H9 (cell line): ENCODE measurements around the gene ACOT11. TPM values are rescaled to one million over a fixed set of nuclear protein-coding genes. Genes with fewer than 3 reads are reported as not detected.

Source experiments
- DNase-seq: peaks from one replicate; pipeline ENCODE4 v3.0.0-alpha.2; 2017
- H2AFZ ChIP-seq: one replicate; pipeline ENCODE4 v1.6.1; 2013; ENCODE audit warnings: mild to moderate bottlenecking, low read length, control low read depth, moderate library complexity
- H2AK5ac ChIP-seq: 2 replicates; pipeline ENCODE4 v1.6.1; 2013; ENCODE audit warnings: low read length, control low read depth, mixed read lengths; ENCODE audit not compliant: insufficient read length
- H2BK120ac ChIP-seq: one replicate; pipeline ENCODE4 v1.6.1; 2013; ENCODE audit warnings: low read depth, mild to moderate bottlenecking, low read length, control low read depth, inconsistent platforms; ENCODE audit not compliant: poor library complexity, severe bottlenecking
- H2BK12ac ChIP-seq: 2 replicates; pipeline ENCODE4 v1.6.1; 2013; ENCODE audit warnings: low read length, control low read depth, mixed read lengths, low read depth; ENCODE audit not compliant: insufficient read length
- H2BK15ac ChIP-seq: 2 replicates; pipeline ENCODE4 v1.6.1; 2013; ENCODE audit warnings: low read depth, low read length, control low read depth
- H2BK20ac ChIP-seq: one replicate; pipeline ENCODE4 v1.6.1; 2013; ENCODE audit warnings: low read depth, mild to moderate bottlenecking, low read length, control low read depth, inconsistent platforms; ENCODE audit not compliant: poor library complexity, severe bottlenecking
- H2BK5ac ChIP-seq: 2 replicates; pipeline ENCODE4 v1.6.1; 2013; ENCODE audit warnings: low read length, control low read depth, mixed read lengths; ENCODE audit not compliant: insufficient read length
- H3K14ac ChIP-seq: 2 replicates; pipeline ENCODE4 v1.6.1; 2013; ENCODE audit warnings: low read length, control low read depth; ENCODE audit not compliant: insufficient read depth
- H3K18ac ChIP-seq: 2 replicates; pipeline ENCODE4 v1.6.1; 2013; ENCODE audit warnings: low read depth, mild to moderate bottlenecking, mixed read lengths, low read length, control low read depth; ENCODE audit not compliant: insufficient read length
- H3K23ac ChIP-seq: 2 replicates; pipeline ENCODE4 v1.6.1; 2013; ENCODE audit warnings: low read length, control low read depth, mixed read lengths, low read depth; ENCODE audit not compliant: insufficient read length
- H3K23me2 ChIP-seq: 2 replicates; pipeline ENCODE4 v1.6.1; 2013; ENCODE audit warnings: low read depth, mild to moderate bottlenecking, mixed read lengths, low read length, control low read depth; ENCODE audit not compliant: insufficient read length, poor library complexity, severe bottlenecking
- H3K27ac ChIP-seq: 2 replicates; pipeline ENCODE4 v1.5.1; 2013; ENCODE audit warnings: low read length, control low read depth, mixed read lengths, low read depth; ENCODE audit not compliant: insufficient read length
- H3K27me3 ChIP-seq: 2 replicates; pipeline ENCODE4 v1.6.1; 2013; ENCODE audit warnings: low read length, control low read depth, inconsistent platforms; ENCODE audit not compliant: insufficient read depth
- H3K4ac ChIP-seq: 2 replicates; pipeline ENCODE4 v1.6.1; 2013; ENCODE audit warnings: low read depth, mild to moderate bottlenecking, control low read depth, inconsistent platforms, low read length, moderate library complexity
- H3K4me1 ChIP-seq: 2 replicates; pipeline ENCODE4 v1.6.1; 2013; ENCODE audit warnings: low read length, control low read depth, inconsistent platforms; ENCODE audit not compliant: insufficient read depth
- H3K4me2 ChIP-seq: 2 replicates; pipeline ENCODE4 v1.6.1; 2013; ENCODE audit warnings: low read length, control low read depth, mixed read lengths; ENCODE audit not compliant: insufficient read length, insufficient read depth
- H3K56ac ChIP-seq: 2 replicates; pipeline ENCODE4 v1.6.1; 2013; ENCODE audit warnings: low read depth, mild to moderate bottlenecking, mixed read lengths, low read length, control low read depth; ENCODE audit not compliant: insufficient read length
- H3K79me1 ChIP-seq: 2 replicates; pipeline ENCODE4 v1.6.1; 2013; ENCODE audit warnings: low read depth, mild to moderate bottlenecking, moderate library complexity, low read length, control low read depth, inconsistent platforms; ENCODE audit not compliant: insufficient read depth, poor library complexity, severe bottlenecking
- H3K79me2 ChIP-seq: 2 replicates; pipeline ENCODE4 v1.6.1; 2013; ENCODE audit warnings: low read length, control low read depth, inconsistent platforms; ENCODE audit not compliant: insufficient read depth
- H3K9ac ChIP-seq: 2 replicates; pipeline ENCODE4 v1.6.1; 2013; ENCODE audit warnings: low read length, control low read depth, mixed read lengths; ENCODE audit not compliant: insufficient read length; ENCODE audit errors: extremely low read depth
- H3K9me3 ChIP-seq: one replicate; pipeline ENCODE4 v1.6.1; 2013; ENCODE audit warnings: low read depth, low read length, inconsistent platforms; ENCODE audit not compliant: control insufficient read depth
- H3T11ph ChIP-seq: one replicate; pipeline ENCODE4 v1.6.1; 2013; ENCODE audit warnings: mild to moderate bottlenecking, low read length, control low read depth, inconsistent platforms
- H4K20me1 ChIP-seq: one replicate; pipeline ENCODE4 v1.6.1; 2013; ENCODE audit not compliant: control insufficient read depth, insufficient read length, insufficient read depth
- H4K5ac ChIP-seq: 2 replicates; pipeline ENCODE4 v1.6.1; 2013; ENCODE audit warnings: low read depth, mild to moderate bottlenecking, mixed read lengths, low read length, control low read depth; ENCODE audit not compliant: insufficient read length
- H4K8ac ChIP-seq: replicated peaks from 2 replicates; pipeline ENCODE4 v1.6.1; 2013; ENCODE audit warnings: low read length, control low read depth, mixed read lengths, low read depth; ENCODE audit not compliant: insufficient read length
- H4K91ac ChIP-seq: 2 replicates; pipeline ENCODE4 v1.6.1; 2013; ENCODE audit warnings: low read depth, mild to moderate bottlenecking, moderate library complexity, mixed read lengths, low read length, control low read depth; ENCODE audit not compliant: insufficient read length
- H3K27ac Mint-ChIP-seq, 3 experiments: 2 replicates in 2 of 3; 3 replicates in 1 of 3; pipeline ENCODE4 v1.8.0; 2020 to 2021; ENCODE audit warnings: mixed read lengths in 3 of 3, mild to moderate bottlenecking in 1 of 3, moderate library complexity in 1 of 3
- H3K27me3 Mint-ChIP-seq: 2 replicates; pipeline ENCODE4 v1.8.0; 2021; ENCODE audit warnings: low read depth, mild to moderate bottlenecking, moderate library complexity, mixed read lengths
- H3K36me3 Mint-ChIP-seq, 3 experiments: 2 replicates in 2 of 3; 3 replicates in 1 of 3; pipeline ENCODE4 v1.8.0; 2020 to 2021; ENCODE audit warnings: low read depth in 3 of 3, mixed read lengths in 3 of 3; ENCODE audit not compliant: insufficient read depth in 1 of 3
- H3K4me1 Mint-ChIP-seq, 2 experiments: 2 replicates each; pipeline ENCODE4 v1.8.0; 2020; ENCODE audit warnings: mixed read lengths in 2 of 2
- H3K4me3 Mint-ChIP-seq, 2 experiments: 2 replicates in 1 of 2; 3 replicates in 1 of 2; pipeline ENCODE4 v1.8.0; 2020 to 2021; ENCODE audit warnings: mild to moderate bottlenecking in 2 of 2, mixed read lengths in 2 of 2, moderate library complexity in 1 of 2
- H3K9me3 Mint-ChIP-seq, 2 experiments: 2 replicates in 1 of 2; 3 replicates in 1 of 2; pipeline ENCODE4 v1.8.0; 2020; ENCODE audit warnings: mild to moderate bottlenecking in 2 of 2, mixed read lengths in 2 of 2, moderate library complexity in 1 of 2
- CTCF ChIP-seq: fragments of 200-600 bp; sonication (generic); conservative IDR thresholded peaks from 3 replicates; pipeline ENCODE4 v1.8.0; 2021; ENCODE audit warnings: antibody characterized with exemption, mild to moderate bottlenecking
- WGBS: extraction: QIAGEN DNeasy Blood & Tissue Kit; methylation state at CpG from one replicate; pipeline ENCODE4 v1.1.7; 2013; ENCODE audit warnings: missing lambda C conversion rate, low lambda C conversion rate, mixed read lengths; ENCODE audit not compliant: insufficient read length; ENCODE audit errors: extremely low coverage; 5-methylcytosine and 5-hydroxymethylcytosine counted together
- total RNA-seq: library from RNA; stranded (reverse); gene quantifications from 2 replicates; pipeline ENCODE4 v1.2.1, GENCODE V29; 2021

ACOT11 gene
- total RNA-seq, 1 experiment from 2014 or later: 4.0 TPM

DNA sequence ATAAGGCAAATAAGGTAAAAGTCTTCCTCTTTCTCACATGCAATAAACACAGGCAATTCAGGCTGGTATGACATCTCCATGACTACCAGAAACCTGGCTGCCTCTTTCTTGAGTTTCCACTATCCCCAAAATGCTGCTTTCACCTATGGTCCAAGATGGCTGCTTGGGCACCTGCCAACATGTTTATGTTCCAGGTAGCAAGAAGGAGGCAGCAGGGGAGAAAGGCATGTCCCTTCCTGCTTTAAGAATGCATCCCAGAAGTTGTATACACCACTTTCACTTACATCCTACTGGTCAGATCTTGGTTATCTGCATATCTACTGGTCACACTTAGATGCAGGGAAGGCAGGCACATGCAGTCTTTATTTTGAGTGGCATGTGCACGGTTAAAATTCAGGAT is 19.4 kb upstream of the ACOT11 start:
- Histone ChIP-seq H4K8ac (no peak overlapping the region), H3K27ac (no peak overlapping the region), H2BK5ac (no peak overlapping the region), H3K79me1 (no peaks in the 10 kb centered on the region), H2BK120ac (no peak overlapping the region), H4K91ac (no peak overlapping the region), H3K56ac (no peak overlapping the region), H3K79me2 (no peaks in the 10 kb centered on the region; the same call in 1 of the 2 replicates), H3K18ac (no peak overlapping the region), H2AFZ (no peak overlapping the region), H2BK15ac (no peak overlapping the region), H3K9ac (no peak overlapping the region), H3T11ph (no peak overlapping the region), H3K4ac (no peak overlapping the region), H4K5ac (no peak overlapping the region), H4K20me1 (no peaks in the 10 kb centered on the region), H3K14ac (no peak overlapping the region), H3K4me1 (no peaks in the 10 kb centered on the region), H2BK20ac (no peak overlapping the region), H2AK5ac (no peak overlapping the region), H3K9me3 (no peaks in the 10 kb centered on the region), H3K4me2 (no peak overlapping the region), H3K27me3 (no peaks in the 10 kb centered on the region), H3K23ac (no peak overlapping the region), H3K23me2 (no peaks in the 10 kb centered on the region), H2BK12ac (no peak overlapping the region)
- WGBS: no CpG with 5 or more reads among the region's 1 CpG
- H3K4me3 Mint-ChIP-seq: no peak overlapping the region
- H3K36me3 Mint-ChIP-seq: no peaks in the 10 kb centered on the region
- no peaks in the 10 kb centered on the region for H3K4me1 Mint-ChIP-seq
- no peaks in the 10 kb centered on the region; a peak in 1 of 5 replicates for H3K9me3 Mint-ChIP-seq
- no peak for TF ChIP-seq CTCF
- DNase-seq: no peak
- no peak overlapping the region for H3K27ac Mint-ChIP-seq
- H3K27me3 Mint-ChIP-seq: peaks cover 3% of the 10 kb centered on the region; the same call in 1 of the 2 replicates
